ENCODE measurements around the gene FEM1B.

Gene FEM1B

DNA sequence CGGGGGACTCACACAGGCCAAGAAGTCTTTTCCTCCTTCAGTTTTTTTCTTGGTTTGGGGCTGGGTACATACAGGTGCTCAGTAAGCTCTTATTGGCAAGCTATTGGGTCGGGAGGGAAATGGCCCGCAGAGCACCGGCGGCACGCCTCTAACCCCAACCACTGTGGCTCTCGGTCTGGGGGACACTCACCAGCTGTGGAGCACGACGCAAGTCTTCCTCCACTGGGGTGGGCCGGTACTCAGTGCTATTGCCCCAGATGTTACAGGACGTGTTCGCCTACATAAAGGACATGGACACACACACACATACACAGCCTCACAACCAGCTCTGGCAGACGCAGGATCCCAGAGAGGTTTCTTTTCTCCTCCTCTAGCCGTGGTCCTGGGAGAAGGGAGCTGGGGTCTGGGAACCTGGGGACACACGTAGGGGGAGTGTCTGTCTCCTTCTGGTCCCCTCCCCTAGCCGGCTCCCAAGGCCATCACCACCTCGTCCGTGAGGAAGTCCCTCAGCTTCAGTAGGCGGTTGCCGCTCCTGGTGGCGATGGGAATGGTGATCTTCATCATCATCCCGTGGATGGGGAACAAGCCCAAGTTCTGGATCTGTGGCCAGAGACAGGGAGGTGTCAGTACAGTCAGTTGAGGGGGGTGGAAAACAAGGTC is 33.4 kb downstream of the FEM1B start:
- no peak for DNase-seq

DNA sequence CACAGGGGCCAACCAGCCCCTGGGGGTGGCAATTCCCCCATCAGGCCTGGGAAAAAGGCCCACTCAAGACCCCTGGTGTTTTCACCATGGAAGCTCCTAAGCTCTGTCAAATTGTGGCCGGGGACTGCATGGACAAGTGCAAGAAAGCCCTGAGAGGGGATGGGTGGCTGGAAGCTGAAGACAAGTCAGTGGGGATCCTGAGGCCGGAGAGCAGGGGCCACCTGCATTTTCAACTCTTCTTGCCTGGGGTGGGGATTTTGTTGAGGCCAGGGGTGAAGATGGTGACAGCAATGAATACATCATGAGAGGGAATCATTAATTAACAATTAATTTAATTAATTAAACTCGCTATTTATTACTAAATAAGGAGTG is 33.9 kb downstream of the FEM1B start:
- DNase-seq = no peak

DNA sequence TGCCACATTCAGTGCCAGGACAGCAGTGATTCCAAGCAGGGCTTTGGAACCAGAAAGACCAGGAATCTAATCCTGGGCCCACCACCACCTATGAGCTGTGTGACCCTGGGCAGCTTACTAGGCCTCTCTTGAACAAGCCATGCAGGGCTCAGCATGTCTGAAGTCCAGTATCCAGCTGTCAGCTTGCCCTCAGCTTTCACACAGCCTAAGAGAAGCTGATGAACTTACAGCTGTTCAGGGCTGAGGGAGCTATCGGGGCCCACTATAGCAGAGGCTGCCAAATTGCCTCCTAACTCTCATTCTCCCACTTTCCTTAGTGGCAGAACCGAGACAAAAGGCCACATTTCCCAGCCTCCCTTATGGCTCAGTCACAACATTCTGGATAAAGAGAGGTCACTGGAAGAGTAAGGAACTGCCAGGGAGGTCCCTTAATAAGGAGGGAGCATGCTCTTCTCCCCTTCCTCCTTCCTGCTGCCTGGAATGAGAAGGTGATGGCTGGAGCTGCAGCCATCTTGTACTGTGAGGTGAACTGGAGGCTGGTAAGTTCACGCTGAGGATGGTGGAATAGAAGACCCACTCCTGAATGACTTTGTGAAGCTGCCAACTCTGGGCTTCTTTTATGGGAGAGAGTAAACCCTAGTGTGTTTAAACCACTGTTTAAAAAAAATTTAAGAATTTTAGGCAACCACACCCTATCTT is 34.5 kb downstream of the FEM1B start:
- no peak for DNase-seq

DNA sequence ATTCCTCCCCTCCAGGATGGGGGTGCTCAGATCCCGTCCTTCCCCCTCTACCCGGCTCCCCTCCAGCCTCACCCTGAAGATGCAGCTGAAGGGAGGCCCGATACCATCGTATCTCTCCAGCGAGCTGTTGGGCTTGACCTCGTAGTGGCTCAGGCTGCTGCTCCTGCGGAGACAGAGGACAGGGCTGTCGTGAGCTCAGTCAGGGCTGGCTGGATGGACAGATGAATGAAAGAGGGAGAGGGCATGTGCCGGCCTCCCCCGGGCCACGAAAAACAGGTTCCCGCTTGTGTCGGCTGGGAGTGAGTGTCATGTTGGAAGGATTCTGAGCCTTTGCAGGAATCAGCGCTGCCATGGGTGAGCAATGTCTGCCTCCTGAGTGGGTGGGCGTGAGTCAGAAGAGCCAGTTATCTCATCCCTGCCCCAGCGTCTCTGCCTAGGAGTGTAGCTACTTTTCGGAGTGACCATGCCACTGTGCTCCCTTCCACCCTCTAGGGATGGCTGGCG is 35.2 kb downstream of the FEM1B start:
- no peak for DNase-seq

DNA sequence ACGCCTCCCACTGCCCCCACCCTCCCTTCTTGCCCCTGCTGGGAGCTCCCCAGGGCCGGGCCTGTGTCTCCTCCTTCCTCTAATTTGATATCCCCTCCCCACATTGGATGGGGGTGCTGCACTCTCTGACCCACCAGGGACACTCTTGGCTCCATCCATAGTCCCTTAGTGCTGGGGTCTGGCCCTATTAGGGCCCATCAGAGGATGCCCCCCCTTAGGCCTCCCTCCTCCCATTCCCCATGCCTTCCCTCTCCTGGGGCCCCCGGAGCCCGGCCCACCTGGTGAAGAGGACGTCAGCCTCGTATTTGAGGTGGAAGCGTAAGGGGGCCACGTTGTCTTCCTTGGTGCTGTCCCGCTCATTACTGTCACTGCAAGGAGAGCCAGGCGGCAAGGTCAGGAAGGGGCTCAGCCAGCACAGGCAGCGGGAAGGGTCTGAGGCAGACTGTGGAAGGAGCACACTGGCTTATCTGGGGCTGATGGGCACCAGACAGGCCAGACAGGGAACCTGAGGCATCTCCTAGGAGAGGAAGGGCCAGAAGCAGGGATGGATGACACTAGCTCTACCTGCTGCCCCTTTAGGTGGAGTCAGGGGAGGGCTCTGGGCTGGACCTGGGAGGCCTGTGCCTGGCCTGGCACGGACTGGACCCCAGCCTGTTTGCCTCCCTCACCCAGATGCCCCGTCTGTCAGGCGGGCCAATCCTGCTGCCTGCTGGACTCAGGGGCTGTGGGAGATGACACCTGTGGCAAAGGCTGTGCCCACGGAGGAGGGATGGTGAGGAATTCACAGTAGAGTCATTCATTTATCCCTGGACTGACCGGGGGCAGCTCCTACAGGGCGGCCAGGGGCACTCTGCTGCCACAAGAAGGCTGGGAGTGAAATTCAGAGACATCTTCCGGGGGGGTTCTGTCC is 36.2 kb downstream of the FEM1B start:
- DNase-seq = no peak

DNA sequence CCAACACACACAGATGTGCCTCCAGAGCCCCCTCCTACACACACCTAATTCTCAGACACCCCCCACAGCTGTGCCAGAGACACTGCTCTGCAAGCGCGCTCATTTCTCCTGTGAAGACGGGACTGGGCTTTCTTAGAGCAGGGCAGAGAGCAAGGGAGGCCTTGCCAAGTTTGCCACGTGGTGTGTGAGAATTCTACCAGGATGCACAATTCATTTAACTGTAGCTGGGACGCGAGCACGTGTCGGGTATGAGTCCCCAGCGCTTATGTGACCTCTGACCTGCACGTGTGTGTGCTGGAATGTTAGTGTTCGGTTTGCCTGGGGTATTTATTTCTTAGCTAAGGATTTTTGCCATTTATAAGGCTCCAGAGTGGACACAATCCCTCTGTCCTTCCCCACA is 37.0 kb downstream of the FEM1B start:
- DNase-seq = no peak

DNA sequence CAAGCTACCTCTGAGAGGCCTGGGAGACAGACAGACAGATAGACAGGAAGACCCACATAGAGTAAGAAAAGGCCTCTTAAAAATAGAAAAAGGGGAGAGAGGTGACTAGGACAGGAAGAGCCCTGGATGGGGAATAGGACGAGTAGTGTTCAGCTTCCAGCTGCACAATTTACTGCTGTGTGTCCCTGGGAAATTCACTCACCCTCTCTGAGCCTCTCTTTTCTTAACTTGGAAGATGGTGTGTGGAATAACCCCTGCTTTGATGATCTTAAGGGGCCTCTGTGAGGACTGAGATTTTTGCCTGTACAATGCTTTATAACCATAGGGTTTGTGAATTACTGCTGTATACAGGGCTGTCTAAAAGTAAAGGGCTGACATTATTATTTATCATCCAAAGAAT is 37.5 kb downstream of the FEM1B start:
- DNase-seq = no peak

DNA sequence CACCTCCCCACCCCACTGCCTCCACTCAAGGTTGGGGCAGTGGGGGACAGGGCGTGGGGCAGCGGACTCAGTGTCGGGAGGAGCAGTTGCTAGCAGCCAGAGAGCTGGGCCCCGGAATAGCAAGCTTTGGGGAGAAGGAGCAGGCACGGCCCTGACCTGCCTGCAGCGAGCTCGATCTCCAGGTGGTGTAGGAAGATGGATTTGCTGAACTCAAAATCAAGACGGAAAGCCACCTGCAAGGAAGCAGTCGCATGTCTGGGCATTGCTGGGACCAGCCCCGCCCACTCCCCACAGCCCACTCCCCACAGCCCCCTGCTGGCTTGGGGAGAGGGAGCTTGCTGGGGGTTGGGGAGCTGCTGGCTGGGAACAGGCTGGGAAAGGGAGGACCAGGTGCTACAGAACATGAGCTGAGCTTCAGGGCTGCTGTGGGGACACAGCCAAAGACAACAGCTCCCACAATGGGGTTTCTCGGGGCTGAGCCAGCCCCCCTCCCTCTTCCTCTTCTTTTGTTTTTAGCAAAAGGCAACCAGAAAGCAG is 38.0 kb downstream of the FEM1B start:
- no peak for DNase-seq

DNA sequence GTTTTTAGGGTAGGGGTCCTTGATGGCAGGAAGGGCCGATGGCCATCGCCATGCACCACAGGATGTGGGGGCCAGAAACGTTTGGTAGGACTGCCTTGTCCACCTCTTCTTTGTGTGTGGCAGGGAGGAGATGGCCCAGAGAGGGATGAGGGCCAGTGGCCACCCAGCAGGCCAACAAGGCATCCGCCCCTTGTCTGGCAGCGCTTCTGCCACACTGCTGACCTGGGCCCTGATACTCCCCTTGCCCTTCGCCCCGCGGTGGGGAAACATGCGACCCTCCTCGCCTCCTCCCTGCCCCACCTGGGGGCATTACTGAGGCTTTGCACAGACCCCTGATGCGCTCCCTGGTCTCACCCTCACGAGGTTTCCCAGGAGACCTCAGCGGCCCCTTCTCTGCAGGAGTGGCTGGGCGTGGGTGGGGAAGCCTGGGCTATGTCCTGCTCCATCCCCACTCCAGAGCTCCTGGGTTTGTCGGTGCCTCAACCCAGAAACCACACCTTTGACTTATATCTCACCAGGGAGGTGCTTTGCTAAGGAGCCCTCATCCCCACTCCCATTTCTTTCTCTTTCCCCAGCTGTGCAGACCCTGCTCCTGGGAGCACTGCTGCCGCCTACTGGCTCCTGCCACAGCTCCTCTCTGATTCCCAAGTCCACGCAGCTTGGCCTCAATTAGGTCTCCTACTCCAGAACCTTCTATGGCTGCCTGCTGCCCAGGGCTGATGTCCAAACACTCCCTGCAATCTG is 38.7 kb downstream of the FEM1B start:
- DNase-seq = no peak

DNA sequence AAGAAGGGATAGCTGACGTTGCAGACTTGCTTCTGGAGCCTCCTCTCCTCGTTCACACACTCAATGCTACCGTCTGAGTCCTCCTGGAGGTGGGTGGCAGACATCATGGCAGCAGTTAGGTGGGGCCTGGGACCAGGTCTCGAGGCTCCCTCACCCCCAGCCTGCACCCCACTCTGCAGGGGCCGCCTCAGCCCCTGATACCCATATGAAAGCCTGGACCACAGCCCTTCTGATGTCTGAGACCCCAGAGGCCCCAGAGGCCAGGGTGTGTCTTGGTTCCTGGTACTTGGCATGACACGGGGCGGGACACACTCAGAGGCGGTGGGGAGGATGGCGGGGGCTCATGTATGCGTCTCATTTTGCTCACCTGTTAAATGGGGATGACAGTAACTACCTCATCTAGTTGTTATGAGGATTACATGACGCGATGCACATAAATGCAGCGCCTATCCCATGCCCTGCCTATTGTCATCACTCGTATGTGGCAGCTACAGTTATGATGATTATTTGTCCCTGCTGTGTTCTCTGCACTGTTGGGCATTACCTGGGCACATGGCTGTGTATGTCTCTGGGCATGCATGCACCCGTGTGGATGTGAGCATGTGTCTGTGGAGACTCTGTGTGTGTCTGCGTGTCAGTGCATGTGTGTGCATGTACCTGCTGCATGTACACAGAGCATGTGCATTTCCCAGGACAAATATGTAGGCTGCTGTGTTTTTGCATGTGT is 39.9 kb downstream of the FEM1B start:
- no peak for DNase-seq

DNA sequence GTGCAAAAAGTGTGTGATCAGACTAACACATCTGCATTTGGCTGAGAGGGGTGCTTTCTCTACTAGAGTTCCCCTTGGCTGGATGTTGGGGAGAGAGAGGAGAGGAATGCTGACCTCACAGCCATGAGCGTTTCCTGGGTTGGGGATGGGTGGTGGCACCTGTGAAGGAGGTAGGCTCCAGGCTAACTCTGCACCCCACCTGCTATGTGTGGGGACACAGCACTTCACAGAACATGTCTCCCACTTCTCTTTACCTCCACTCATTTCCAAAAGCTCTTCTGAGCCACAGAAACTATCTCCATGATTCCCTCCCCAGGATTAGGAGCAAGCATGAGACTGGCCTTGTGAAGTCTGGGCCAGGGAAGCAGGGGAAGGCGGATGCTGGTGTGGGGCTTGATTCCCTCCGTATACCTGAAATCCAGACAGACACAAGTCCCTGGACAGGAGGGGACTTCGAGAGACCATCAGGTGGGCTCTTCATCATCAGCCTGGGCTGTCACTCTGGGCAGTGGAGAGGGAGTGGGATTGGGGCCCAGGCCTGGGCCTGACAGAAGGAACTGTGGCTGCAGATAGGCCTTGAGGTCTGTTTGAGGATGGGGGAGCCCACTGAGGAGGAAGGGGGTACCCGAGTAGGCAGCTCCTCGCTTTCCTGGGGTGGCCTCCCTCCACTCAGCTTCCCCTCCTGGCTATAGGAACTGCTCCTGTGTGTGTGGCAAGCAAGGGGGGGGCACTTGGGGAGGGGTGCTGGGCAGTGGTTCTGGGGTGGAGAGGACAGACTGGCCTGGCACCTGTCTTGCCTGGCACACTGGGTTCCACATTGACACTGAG is 40.7 kb downstream of the FEM1B start:
- DNase-seq = no peak

DNA sequence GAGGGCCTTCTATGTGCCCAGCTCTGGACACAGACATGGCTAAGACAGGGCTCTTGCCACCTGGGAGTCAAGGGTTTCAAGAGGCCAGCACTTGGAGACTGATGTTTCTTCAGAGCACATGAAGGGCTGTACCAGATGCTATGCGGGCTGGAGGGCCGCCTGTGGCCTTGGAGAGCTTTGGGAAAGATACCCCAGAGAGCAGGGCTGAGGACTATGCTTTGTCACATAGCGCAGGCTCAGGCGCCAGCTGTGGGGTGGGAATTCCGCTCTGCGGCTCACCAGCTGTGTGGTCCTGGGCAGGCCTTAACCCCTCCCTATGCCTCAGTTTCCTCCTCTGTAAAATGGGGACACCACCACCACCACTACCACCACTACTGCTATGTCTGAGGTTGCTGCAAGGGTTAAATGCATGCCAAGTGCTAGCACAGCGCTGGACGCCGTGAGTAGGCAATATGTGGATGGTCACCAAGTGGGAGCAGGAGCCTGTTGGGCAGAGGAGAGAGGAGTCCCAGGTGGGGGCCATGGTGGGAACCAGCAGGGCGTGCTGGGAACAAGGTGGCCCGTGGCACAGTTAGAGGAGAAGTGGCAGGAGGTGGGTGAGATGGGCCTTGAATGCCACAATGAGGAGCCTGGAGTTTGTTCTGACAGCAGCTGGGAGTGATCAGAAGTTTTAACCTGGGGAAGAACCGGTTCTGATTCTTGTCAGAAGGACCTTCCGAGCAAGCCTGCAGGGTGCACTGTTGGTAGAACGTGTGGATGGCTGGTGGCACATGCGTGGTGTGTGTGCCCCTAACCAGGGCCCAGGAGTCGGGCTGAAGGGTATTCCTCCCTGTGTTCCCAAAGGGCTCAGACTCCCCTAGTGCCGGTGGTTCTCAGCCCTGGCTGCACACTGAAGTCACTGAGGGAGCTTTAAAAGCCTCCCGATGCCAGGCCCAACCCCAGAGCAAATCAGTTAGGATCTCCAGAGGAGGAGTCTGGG is 41.7 kb downstream of the FEM1B start:
- no peak for DNase-seq

DNA sequence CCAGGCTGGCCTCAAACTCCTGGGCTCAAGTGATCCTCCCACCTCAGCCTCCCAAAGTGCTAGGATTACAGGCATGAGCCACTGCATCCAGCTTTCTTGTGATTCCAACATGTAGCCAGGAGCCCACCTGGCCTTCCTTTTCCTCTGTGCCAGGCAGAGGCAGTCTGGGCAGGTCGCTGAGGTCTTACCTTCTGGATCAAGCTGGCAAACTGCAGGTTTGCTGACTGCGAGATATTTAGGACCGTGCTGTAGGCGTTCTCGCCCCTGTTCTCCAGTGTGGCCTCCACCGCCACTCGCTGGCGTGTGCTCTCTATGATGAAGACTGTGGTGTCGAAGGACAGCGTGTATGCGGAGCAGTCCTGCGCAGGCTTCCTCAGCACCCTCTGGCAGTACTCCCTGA is 42.5 kb downstream of the FEM1B start:
- DNase-seq = no peak

DNA sequence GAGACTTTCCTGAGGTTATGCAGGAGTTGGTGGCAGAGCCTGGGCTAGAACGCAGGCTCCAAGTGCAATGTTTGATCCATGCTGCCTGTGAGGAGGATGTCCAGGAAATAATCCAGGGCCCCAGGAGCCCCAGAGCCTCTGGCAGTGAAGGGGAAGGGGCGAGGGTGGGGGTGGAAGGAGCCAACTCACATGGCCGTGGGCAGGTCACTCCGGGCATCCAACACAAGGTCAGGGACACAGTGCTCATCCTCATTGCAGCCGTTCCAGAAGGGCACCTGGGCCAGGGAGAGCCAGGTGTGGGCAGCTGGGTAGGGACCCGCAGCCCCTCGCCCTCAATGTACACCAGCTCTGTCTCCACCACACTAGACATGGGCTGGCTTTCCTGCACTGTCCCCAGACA is 43.7 kb downstream of the FEM1B start:
- DNase-seq = no peak

DNA sequence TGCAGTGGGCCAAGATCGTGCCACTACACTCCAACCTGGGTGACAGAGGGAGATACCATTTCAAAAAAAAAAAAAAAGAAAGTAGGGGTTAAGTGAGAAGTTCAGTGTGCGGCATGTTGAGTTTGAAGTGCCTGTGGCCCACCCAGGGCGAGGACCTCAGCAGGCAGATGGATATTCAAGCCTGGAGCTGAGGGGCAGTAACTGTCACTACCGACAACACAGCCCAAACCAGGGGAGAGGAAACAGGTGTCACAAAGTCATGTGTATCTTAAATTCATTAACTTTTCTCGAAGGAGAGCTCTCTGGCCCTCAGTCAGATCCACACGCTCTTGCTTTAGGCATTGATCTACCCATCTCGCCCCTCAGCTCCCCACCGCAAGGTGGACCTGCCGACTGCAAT is 45.3 kb downstream of the FEM1B start:
- DNase-seq = no peak

DNA sequence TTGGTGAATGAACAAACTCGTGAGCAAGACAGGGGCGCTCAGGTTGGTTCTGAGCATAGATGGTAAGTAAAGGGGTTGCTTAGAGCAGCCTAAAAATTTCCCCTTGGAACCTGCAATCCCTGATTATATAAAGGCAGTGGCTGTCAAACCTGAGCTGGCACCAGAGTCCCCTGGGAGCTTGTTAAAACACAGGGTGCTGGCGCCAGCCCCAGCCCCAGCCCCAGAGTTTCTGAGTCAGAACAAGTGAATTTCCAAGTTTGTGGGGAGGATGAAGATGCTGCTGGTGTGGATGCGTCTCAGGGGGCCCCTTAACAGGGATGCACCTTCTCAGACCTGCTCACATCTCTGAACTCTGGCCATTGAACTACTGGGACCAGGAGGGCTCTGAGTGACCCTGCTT is 48.2 kb downstream of the FEM1B start:
- no peak for DNase-seq

DNA sequence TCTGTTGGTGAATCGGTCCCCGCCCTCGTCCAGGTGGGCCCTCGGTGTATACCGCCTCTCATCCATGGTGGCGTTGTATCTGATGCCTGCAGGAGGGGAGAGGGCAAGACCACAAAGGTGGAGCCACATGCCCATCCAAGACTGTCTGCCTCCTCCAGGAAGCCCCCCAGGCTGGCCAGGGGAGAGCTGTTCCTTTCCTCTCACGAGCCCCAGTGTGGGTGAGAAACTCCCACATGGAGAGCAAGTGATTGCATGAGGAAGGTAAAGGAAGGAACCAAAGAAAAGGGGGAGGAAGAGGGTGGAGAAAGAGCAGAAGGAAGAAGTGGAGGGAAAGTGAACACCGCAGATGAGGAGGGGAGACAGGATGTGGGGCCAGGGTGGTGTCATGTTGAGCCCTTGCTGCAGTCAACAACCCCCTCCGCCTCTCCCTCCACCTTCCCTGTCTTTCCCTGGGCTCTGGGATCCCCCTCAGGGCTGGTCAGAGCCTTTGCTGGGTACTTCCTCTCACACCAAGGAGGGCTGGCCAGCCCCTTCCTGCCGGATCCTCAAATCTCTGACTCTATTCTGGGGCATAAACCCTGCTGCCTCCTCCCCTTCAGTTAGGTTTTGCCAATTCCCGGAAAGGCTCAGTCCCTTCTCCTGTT is 49.3 kb downstream of the FEM1B start:
- DNase-seq = no peak

DNA sequence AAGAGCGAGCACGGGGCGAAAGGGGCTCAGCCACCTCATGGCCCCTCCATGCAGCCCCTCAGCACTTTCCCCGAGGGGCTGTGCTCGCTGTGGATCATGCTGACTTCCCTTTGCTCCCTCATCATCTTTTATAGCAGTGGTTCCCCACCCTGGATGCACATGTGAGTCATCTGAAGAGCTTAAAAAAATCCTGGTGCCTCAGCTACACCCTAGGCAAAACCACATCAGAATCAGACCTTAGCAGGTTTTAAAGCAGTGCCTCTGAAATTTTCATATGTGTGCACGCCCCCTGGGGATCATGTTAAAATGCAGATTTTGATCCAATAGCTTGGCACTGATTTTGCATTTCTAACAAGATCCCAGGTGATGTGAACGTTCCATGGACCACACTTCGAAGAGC is 50.9 kb downstream of the FEM1B start:
- no peak for DNase-seq

DNA sequence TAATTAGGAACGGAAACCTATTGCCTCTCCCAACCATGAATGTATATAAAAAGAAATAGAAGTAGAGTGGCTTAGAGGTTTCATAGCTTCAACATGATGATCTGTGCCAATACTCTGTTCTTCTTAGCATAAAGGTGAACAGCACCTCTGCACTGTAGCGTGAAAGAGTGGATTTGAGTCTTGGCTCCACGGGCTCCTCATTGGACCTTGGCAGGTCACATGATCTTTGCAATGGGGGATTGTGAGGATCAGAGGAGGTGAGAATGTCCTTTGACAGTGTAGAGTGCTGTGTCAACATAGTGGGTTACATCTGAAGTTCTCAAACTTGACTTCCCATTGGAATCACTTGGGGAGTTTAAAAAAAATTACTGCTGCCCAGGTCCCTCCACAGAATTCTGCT is 51.4 kb downstream of the FEM1B start:
- no peak for DNase-seq

All from NCI-H2227 treated with DMSO at 0.1 percent for 48 hours (cell line).